C4-2B (cell line): ENCODE data around the gene ARCN1.

Experiments used
- CTCF ChIP-seq: fragments of 450-650 bp; conservative IDR thresholded peaks from 2 replicates; pipeline ENCODE4 v1.5.1; 2017; ENCODE audit warnings: mild to moderate bottlenecking
- ZFX ChIP-seq: fragments of 450-650 bp; IDR thresholded peaks from 2 replicates; pipeline ENCODE4 v1.6.1; 2017

- no peak for TF ChIP-seq CTCF
- TF ChIP-seq ZFX, result peak; percentile 90
Observed at GRCh38 chr11:118530683-118531596, 41.3 kb upstream of the ARCN1 start, which contains the start of gene TMEM25.
